ENCODE measurements around the gene DCDC2.
"Not testable (repeated sequence)": the region's sequence is repeated elsewhere in the genome, so short reads cannot be mapped to it uniquely, and the experiment has no call there.

DCDC2 gene

DNA sequence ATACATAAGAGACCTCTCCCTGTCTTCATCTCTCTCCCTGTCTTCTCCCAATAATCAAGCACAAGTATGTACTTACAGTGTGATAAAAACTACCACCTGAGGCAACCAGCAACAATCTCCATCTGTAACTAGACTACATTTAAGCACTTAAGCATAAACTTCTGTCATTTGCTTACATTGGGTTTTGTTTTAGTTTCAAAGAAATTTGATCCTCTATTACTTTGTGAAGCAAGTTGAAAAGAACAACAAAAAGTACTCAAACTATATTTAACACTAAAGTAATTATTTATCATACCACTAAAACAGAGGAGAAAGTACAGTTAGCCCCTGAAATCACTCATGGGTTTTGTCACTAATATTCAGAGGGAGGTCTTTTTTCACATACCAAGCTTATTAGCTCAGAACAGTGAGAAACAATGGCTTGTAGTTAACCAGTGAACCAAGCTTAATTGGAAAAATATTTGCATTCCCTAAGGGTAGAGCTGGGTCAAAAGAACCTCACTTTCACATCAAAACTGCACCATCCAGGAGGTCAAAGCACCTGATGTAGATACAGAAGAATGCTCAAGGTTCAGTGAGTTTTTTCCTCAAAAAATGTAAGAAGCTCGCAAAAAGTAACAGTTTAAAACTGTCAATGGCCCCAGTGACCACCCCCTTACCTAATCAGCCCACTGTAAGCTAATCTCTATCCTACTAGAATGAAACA lies 34.1 kb downstream of the DCDC2 start:
- no peak for FAIRE-seq

DNA sequence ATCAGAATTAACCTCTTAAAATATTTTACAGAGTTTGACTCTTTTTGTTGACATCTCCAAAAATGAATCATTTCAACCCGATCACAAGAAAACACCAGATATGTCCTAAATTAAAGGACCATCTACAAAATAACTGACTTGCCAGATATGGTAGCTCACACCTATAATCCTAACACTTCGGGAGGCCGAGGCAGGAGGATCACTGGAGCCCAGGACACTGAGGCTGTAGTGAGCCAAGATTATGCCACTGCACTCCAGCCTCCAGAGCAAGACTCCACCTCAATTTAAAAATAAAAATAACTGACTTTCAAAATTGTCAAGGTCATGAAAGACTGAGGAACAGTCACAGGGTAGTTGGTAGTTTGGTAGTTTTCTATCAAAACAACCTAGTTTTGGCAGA lies 34.9 kb downstream of the DCDC2 start:
- no peak for FAIRE-seq

DNA sequence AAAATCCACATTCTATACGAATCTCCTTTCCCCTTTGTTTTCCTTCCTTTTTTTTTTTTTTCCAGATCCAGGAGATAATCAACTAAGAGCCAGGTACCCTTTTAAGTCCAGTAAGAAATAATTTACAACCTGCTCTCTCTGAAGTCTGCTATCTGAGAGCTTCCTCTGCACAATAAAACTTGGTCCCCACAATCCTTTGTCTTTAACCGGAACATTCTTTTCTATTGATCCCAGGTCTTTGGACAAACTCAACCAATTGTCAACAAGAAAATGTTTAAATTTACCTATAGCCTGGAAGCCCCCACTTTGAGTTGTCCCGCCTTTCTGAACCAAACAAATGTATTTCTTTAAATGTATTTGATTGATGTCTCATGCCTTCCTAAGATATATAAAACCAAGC lies 35.4 kb downstream of the DCDC2 start:
- FAIRE-seq: not testable (repeated sequence)

DNA sequence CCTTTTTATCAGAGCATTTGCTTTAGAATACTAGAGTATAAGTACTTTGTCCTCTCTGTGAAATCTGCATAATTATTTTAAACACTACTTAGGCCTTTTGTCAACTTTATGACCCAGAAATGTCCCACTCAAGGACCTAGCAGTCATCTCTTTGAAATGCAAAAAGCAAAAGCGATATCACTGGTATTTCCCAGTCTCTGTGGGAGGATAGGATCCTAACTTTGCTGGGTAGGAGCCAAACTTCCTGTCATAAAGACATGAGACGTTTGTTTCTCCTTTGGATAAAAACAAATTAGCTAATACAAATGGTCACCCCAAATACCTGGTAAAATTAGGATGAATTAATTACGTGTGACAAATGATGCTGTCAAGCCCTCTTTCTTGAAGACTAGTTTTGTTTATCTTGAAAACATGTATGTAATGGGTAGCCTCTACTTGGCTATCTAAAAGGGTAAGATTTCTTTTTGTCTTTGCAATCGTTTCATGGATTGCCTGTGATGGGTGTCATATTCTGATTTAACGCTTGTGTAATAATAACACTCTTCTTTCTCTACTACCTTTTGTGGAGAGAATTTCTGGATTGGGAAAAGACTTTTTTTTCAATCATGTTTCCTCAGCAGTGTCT lies 36.2 kb downstream of the DCDC2 start:
- no peak for FAIRE-seq

- no peak for FAIRE-seq
Observed at GRCh38 chr6:24313251-24314141, 44.4 kb downstream of the DCDC2 start.

- not testable (repeated sequence) for FAIRE-seq
Observed at GRCh38 chr6:24311775-24312174, 46.1 kb downstream of the DCDC2 start.

DNA sequence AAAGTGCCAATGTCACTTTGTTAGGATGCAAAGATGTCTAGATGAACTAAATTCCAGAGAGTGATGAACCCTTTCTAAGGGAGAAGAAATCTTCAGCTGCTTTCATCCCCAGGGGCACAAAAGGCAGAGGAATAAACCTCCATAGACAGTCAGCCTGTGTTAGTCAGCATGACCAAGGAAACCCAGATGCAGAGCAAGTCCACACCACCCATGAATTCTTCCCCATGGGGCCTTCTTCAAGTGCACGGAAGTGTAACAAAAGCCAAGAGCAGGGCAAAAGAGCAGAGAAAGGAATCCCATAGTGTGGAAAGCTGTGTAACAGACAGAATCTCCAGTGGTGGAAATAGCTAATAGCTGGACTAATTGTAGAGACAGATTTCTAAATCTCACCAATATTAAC lies 50.0 kb downstream of the DCDC2 start:
- no peak for FAIRE-seq

- no peak for FAIRE-seq
Observed at GRCh38 chr6:24306936-24307335, 50.9 kb downstream of the DCDC2 start.

GRCh38 chr6:24306038-24306437 lies 51.8 kb downstream of the DCDC2 start:
- FAIRE-seq: no peak

DNA sequence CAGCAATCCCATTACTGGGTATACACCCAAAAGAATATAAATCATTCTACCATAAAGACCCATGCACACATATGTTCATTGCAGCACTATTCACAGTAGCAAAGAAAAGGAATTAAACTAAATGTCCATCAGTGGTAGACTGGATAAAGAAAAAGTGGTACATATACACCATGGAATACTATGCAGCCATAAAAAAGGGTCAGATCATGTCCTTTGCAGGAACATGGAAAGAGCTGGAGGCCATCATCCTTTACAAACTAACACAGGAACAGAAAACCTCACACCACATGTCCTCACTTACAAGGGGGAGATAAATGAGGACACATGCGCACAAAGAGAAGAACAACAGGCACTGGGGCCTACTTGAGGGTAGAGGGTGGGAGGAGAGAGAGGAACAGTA lies 60.9 kb downstream of the DCDC2 start:
- no peak for FAIRE-seq

- not testable (repeated sequence) for FAIRE-seq
Observed at GRCh38 chr6:24293852-24294251, 64.0 kb downstream of the DCDC2 start.

DNA sequence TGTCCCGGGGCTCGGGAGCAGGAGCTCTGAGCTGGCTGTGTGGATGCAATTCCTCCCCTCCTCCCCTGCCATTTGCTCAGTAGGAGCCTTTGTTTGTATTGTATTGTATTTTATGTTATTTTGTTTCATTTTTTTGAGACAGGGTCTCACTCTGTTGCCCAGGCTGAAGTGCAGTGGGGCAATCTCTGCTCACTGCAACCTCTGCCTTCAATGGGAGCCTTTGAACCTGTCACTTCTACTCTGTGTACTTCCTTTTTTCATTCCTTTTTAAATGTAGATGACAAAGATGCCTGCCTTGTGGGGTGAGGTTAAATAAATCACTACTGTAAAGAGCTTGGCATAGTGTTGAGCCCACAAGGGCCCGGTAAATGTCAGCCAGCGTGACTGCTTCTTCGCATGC lies 70.6 kb downstream of the DCDC2 start:
- FAIRE-seq: no peak

- no peak for FAIRE-seq
Observed at GRCh38 chr6:24284006-24284405, 73.9 kb downstream of the DCDC2 start.

GRCh38 chr6:24283043-24283985 lies 74.5 kb downstream of the DCDC2 start:
- FAIRE-seq: peak; percentile 71

GRCh38 chr6:24274441-24275083 lies 83.3 kb downstream of the DCDC2 start:
- peak; percentile 92 for FAIRE-seq

GRCh38 chr6:24273096-24273870 lies 84.6 kb downstream of the DCDC2 start:
- no peak for FAIRE-seq

DNA sequence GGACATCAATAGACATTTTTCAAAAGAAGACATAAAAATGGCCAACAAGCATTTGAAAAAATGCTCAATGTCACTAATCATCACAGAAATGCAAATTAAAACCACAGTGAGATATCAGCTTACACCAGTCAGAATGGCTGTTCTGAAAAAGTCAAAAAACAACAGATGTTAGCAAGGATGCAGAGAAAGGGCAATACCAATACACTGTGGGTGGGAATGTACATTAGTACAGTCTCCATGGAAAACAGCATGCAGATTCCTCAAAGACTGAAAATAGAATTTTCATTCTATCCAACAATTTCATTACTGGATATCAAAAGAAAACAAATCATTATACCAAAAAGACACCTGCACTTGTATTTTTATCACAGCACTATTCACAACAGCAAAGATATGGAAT lies 85.3 kb downstream of the DCDC2 start:
- FAIRE-seq: no peak

DNA sequence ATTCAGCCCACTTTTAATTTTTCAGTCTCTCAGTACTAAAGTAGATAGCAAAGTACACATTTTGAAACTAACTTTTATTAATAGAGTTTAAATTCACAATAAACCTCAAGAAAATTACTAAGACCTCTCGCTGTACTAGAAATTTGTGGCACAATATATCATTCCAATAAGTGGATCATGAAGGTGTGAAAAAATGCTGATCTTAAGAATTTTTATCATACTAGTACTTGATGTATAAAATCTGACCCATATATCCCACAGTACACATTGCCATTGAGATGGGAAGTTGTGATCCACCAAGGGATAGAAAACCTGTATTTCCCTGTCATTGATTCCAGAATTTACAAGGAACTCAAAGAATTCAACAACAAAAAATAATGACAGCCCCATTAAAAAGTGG lies 85.7 kb downstream of the DCDC2 start:
- no peak for FAIRE-seq

DNA sequence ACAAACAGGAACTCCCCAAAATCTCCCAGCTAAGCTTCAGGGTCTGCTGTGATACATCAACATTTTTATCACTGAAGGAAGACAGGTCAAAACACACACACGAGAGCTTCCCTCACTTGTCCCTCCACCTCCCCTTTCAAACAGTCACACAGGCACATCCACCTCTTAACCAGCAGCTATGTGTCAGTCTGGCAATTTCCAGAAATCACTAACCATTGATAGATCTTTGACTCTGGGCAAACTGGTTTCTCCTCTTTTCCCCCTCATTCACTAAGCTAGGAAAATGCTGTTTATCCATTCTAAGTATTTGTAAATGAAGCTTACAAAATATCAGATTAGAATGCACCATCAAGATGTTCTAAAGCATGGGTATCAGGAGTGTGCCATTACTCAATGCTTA lies 87.8 kb downstream of the DCDC2 start:
- FAIRE-seq: no peak

GRCh38 chr6:24258214-24258613 lies 99.6 kb downstream of the DCDC2 start:
- FAIRE-seq: not testable (repeated sequence)

DNA sequence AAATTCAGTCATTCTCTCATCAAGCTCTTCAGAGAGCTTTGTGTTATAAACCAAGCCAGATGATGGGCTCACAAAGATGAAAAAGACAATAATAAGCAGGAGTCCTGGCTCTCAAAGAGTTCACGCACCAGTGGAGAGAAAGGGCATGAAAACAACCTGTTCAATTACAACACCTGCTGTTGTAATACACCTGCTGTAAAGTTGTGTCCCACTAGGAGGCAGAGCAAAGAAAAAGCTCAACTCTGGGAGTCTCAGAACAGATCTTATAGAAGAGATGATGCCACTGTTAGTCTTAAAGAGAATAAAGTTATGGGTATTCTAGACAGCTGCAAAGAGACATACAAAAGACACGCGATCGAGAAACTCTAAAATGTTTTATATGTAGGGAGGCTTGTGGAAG lies 100.6 kb downstream of the DCDC2 start:
- no peak for FAIRE-seq
